HepG2 (cell line): Measurements from ENCODE around the gene VPS29. TPM values are rescaled to one million over a fixed set of nuclear protein-coding genes. Genes with fewer than 3 reads are reported as not detected.

ENCODE experiments used
- CERS6 ChIP-seq: sonication (generic); formaldehyde crosslinking; IDR thresholded peaks from 2 replicates; pipeline ENCODE4 v1.5.0; 2020; ENCODE audit warnings: missing genetic modification reagents
- CREM ChIP-seq, 2 experiments: sonication (generic) in 1 of 2; formaldehyde crosslinking in 1 of 2; IDR thresholded peaks; 2 replicates each; pipeline versions ENCODE4 v1.4.0 to v1.6.1; 2016 to 2020; ENCODE audit warnings: antibody characterized with exemption in 1 of 2, mild to moderate bottlenecking in 1 of 2, missing genetic modification reagents in 1 of 2
- GTF3A ChIP-seq: sonication (generic); formaldehyde crosslinking; conservative IDR thresholded peaks from 2 replicates; pipeline ENCODE4 v1.4.0; 2020; ENCODE audit warnings: mild to moderate bottlenecking, missing genetic modification reagents
- KLF12 ChIP-seq: sonication (generic); formaldehyde crosslinking; IDR thresholded peaks from 2 replicates; pipeline ENCODE4 v1.4.0; 2020; ENCODE audit warnings: missing genetic modification reagents, borderline replicate concordance
- MED1 ChIP-seq: sonication (generic); formaldehyde crosslinking; IDR thresholded peaks from 2 replicates; pipeline ENCODE4 v1.4.0; 2020; ENCODE audit warnings: missing genetic modification reagents
- MTF2 ChIP-seq: sonication (generic); formaldehyde crosslinking; IDR thresholded peaks from 2 replicates; pipeline ENCODE4 v1.5.0; 2020; ENCODE audit warnings: missing genetic modification reagents, borderline replicate concordance
- PPARG ChIP-seq: conservative IDR thresholded peaks from 2 replicates; pipeline ENCODE4 v1.6.1; 2016; ENCODE audit warnings: missing biosample characterization, missing genetic modification reagents
- REPIN1 ChIP-seq: sonication (generic); formaldehyde crosslinking; IDR thresholded peaks from 2 replicates; pipeline ENCODE4 v1.8.0; 2022; ENCODE audit warnings: missing genetic modification reagents, low read depth, mild to moderate bottlenecking, borderline replicate concordance
- SP1 ChIP-seq, 2 experiments: fragments of 450-650 bp in 1 of 2; sonication (generic) in 1 of 2; formaldehyde crosslinking in 1 of 2; IDR thresholded peaks; 2 replicates each; pipeline versions ENCODE4 v1.4.0 to v1.6.1; 2016 to 2020; ENCODE audit warnings: missing genetic modification reagents in 1 of 2
- SRY ChIP-seq: sonication (generic); formaldehyde crosslinking; IDR thresholded peaks from 2 replicates; pipeline ENCODE4 v1.8.0; 2022; ENCODE audit warnings: mild to moderate bottlenecking, missing genetic modification reagents
- TERF1 ChIP-seq: sonication (generic); formaldehyde crosslinking; IDR thresholded peaks from 2 replicates; pipeline ENCODE4 v1.8.0; 2022; ENCODE audit warnings: mild to moderate bottlenecking, missing genetic modification reagents, moderate library complexity
- ZNF20 ChIP-seq: sonication (generic); formaldehyde crosslinking; IDR thresholded peaks from 2 replicates; pipeline ENCODE4 v1.4.0; 2020; ENCODE audit warnings: mild to moderate bottlenecking, moderate library complexity, missing genetic modification reagents
- ZNF567 ChIP-seq: sonication (generic); formaldehyde crosslinking; IDR thresholded peaks from 2 replicates; pipeline ENCODE4 v1.8.1; 2023; ENCODE audit warnings: mild to moderate bottlenecking, missing genetic modification reagents, borderline replicate concordance
- ZNF687 ChIP-seq: sonication (generic); formaldehyde crosslinking; IDR thresholded peaks from 2 replicates; pipeline ENCODE4 v1.5.1; 2020; ENCODE audit warnings: mild to moderate bottlenecking, missing genetic modification reagents, moderate library complexity
- ZNF780A ChIP-seq: sonication (generic); formaldehyde crosslinking; IDR thresholded peaks from 2 replicates; pipeline ENCODE4 v1.8.0; 2022; ENCODE audit warnings: mild to moderate bottlenecking, missing genetic modification reagents, moderate library complexity
- ZNF839 ChIP-seq: sonication (generic); formaldehyde crosslinking; IDR thresholded peaks from 2 replicates; pipeline ENCODE4 v1.4.0; 2020; ENCODE audit warnings: missing genetic modification reagents, mild to moderate bottlenecking, borderline replicate concordance
- polyA plus RNA-seq, 8 experiments: library from polyadenylated mRNA; depleted of rRNA in 3 of 8; stranded (reverse) in 7 of 8; unstranded in 1 of 8; fragments of >200 nt; fragmentation: Illumina TruSeq in 4 of 8; extraction: Trizol in 4 of 8; gene quantifications; 2 replicates each; pipeline versions ENCODE4 v1.2.1 to v1.2.3, GENCODE V29; 2011 to 2016; ENCODE audit warnings: low read depth in 4 of 8, missing spikeins in 1 of 8, mixed read lengths in 1 of 8; ENCODE audit not compliant: insufficient read depth in 1 of 8
- total RNA-seq, 5 experiments: library from RNA; depleted of rRNA; stranded (reverse); fragments of >200 nt; fragmentation: Illumina TruSeq; extraction: Trizol; gene quantifications; 2 replicates each; pipeline ENCODE4 v1.2.3, GENCODE V29; 2016; ENCODE audit warnings: low read depth in 1 of 5
- TF ChIP-seq, protein P1 (sequence below): sonication (generic); formaldehyde crosslinking; conservative IDR thresholded peaks from 2 replicates; pipeline ENCODE4 v1.5.0; 2020; ENCODE audit warnings: missing genetic modification reagents
- TF ChIP-seq, protein P2 (sequence below): IDR thresholded peaks from 2 replicates; pipeline ENCODE4 v1.6.1; 2012; ENCODE audit warnings: inconsistent platforms
- TF ChIP-seq, protein P3 (sequence below): sonication (generic); formaldehyde crosslinking; IDR thresholded peaks from 2 replicates; pipeline ENCODE4 v1.4.0; 2020; ENCODE audit warnings: missing genetic modification reagents

Gene VPS29
- total and polyA plus RNA-seq, 2 of the 13 experiments (the other 11 are each of a cell fraction or from before 2014, with no cell fraction given): 107 to 114 TPM

DNA sequence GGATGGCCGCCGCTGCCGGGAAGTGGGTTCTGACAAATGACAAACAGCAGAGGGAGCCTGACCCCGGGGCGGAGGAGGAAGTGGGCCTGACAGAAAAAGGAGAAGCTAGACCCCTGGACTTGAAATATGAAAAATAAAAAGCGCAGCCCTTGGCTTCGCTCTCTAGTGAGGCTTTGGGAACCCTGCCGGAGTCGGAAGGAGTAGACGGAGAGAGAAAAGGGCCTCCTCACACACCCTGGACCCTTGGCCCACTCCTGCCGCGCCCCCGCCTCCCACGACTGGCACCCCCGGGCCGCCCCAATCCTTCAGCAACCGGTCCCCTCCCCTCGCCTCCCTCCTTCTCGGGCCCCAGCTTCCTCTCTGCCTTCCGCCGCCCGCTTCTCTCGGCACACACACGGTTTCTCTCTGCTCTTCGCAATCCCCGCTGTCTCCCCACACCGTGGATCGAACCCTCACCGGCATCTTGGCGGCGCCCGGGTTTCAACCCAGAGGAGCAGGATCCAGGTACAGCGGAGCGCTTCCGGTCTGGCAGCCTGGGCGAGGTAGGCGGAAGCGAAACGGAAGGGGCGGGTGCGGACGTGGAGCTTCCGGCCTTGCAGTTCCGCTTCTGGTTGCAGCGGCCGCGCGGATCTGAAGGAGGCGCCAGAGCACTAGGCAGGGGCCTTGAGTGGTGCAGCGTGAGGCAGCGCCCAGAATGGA lies 52.0 kb downstream of the VPS29 start, which contains the start of gene ARPC3 (continued):
- no peak for TF ChIP-seq ZNF839 (CRISPR knock-in tag)
- TF ChIP-seq TERF1 (CRISPR knock-in tag): no peak
- TF ChIP-seq, protein P1, sequence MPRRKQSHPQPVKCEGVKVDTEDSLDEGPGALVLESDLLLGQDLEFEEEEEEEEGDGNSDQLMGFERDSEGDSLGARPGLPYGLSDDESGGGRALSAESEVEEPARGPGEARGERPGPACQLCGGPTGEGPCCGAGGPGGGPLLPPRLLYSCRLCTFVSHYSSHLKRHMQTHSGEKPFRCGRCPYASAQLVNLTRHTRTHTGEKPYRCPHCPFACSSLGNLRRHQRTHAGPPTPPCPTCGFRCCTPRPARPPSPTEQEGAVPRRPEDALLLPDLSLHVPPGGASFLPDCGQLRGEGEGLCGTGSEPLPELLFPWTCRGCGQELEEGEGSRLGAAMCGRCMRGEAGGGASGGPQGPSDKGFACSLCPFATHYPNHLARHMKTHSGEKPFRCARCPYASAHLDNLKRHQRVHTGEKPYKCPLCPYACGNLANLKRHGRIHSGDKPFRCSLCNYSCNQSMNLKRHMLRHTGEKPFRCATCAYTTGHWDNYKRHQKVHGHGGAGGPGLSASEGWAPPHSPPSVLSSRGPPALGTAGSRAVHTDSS: 0 out of 2 replicates have a peak, but pooled peaks have one; percentile 2
- peak; percentile 68 for TF ChIP-seq REPIN1 (CRISPR knock-in tag)
- no peak for TF ChIP-seq ZNF780A (CRISPR knock-in tag)
- peak; percentile 65; the same call in 1 of the 2 replicates for TF ChIP-seq ZNF20 (CRISPR knock-in tag)
- TF ChIP-seq CREM (IDR thresholded peaks at IDR 0.05): peak; percentile 68
- no peak for TF ChIP-seq CREM (CRISPR knock-in tag; IDR thresholded peaks at IDR 0.05)
- 0 out of 2 replicates have a peak, but pooled peaks have one; percentile 26 for TF ChIP-seq PPARG (CRISPR knock-in tag)
- 0 out of 2 replicates have a peak, but pooled peaks have one; percentile 49 for TF ChIP-seq GTF3A
- TF ChIP-seq, protein P2, sequence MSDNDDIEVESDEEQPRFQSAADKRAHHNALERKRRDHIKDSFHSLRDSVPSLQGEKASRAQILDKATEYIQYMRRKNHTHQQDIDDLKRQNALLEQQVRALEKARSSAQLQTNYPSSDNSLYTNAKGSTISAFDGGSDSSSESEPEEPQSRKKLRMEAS: peak; percentile 6; the same call in 1 of the 2 replicates
- TF ChIP-seq, protein P3, sequence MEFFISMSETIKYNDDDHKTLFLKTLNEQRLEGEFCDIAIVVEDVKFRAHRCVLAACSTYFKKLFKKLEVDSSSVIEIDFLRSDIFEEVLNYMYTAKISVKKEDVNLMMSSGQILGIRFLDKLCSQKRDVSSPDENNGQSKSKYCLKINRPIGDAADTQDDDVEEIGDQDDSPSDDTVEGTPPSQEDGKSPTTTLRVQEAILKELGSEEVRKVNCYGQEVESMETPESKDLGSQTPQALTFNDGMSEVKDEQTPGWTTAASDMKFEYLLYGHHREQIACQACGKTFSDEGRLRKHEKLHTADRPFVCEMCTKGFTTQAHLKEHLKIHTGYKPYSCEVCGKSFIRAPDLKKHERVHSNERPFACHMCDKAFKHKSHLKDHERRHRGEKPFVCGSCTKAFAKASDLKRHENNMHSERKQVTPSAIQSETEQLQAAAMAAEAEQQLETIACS (CRISPR knock-in tag): no peak
- TF ChIP-seq CERS6: no peak
- no peak for TF ChIP-seq KLF12 (CRISPR knock-in tag)
- TF ChIP-seq MED1 (CRISPR knock-in tag): peak; percentile 66
- no peak for TF ChIP-seq MTF2 (CRISPR knock-in tag)
- TF ChIP-seq SRY (CRISPR knock-in tag): 0 out of 2 replicates have a peak, but pooled peaks have one; percentile 56
- TF ChIP-seq SP1 (IDR thresholded peaks at IDR 0.05): no peak
- TF ChIP-seq SP1 (CRISPR knock-in tag; IDR thresholded peaks at IDR 0.05): peak; percentile 68; the same call in 1 of the 2 replicates
- no peak; the same call in none of the 2 replicates for TF ChIP-seq ZNF567
- TF ChIP-seq ZNF687 (CRISPR knock-in tag): peak; percentile 87
